Esophagus squamous epithelium (tissue), 5 donors: Measurements from ENCODE around the gene SLC41A3. TPM values are rescaled to one million over a fixed set of nuclear protein-coding genes. Genes with fewer than 3 reads are reported as not detected.
"Not testable (repeated sequence)": the region's sequence is repeated elsewhere in the genome, so short reads cannot be mapped to it uniquely, and the experiment has no call there.

Experiments used
- DNase-seq: peaks from one replicate; lab custom pipeline; 2025; lab: John Stamatoyannopoulos, UW
- H3K27ac ChIP-seq, 4 donors: fragments of 200-600 bp; sonication (generic); one replicate each; pipeline ENCODE4 v1.5.1; 2016 to 2019; ENCODE audit warnings: mild to moderate bottlenecking in 1 of 4
- H3K27me3 ChIP-seq, 4 donors: fragments of 200-600 bp; sonication (generic); 1 replicate in 3 of 4; 2 replicates in 1 of 4; pipeline versions ENCODE4 v1.5.1 to v1.6.0; 2017 to 2021; ENCODE audit warnings: antibody characterized with exemption in 1 of 4
- H3K36me3 ChIP-seq, 3 donors: fragments of 200-600 bp; sonication (generic); one replicate each; pipeline ENCODE4 v1.5.1; 2016 to 2019
- H3K4me1 ChIP-seq, 3 donors: fragments of 200-600 bp; sonication (generic); one replicate each; pipeline ENCODE4 v1.5.1; 2017 to 2019
- H3K4me3 ChIP-seq, 4 donors: fragments of 200-600 bp; sonication (generic); 1 replicate in 3 of 4; 2 replicates in 1 of 4; pipeline ENCODE4 v1.5.1; 2016 to 2019; ENCODE audit warnings: mild to moderate bottlenecking in 2 of 4, moderate library complexity in 1 of 4
- H3K9me3 ChIP-seq, 3 donors: fragments of 200-600 bp; sonication (generic); one replicate each; pipeline ENCODE4 v1.5.1; 2016 to 2019
- CTCF ChIP-seq, 6 experiments: fragments of 450-650 bp in 4 of 6; fragments of 200-600 bp in 2 of 6; sonication (generic) in 2 of 6; IDR thresholded peaks; one replicate each; pipeline ENCODE4 v1.5.1; 2016 to 2019; ENCODE audit warnings: antibody characterized with exemption in 6 of 6, mild to moderate bottlenecking in 4 of 6, moderate library complexity in 4 of 6
- POLR2A ChIP-seq, 4 donors: fragments of 450-650 bp; IDR thresholded peaks; one replicate each; pipeline ENCODE4 v1.6.1; 2017; ENCODE audit warnings: antibody characterized with exemption in 4 of 4, mild to moderate bottlenecking in 4 of 4, moderate library complexity in 3 of 4
- WGBS, 2 donors: methylation state at CpG; one replicate each; pipeline ENCODE4 v1.1.5; 2018; 5-methylcytosine and 5-hydroxymethylcytosine counted together
- intact Hi-C: fragments of 100-400 bp; cut with DNase I; formaldehyde crosslinking; loops from one replicate; pipeline ENCODE4 v1.15.0; 2022
- total RNA-seq, 4 donors: library from RNA; depleted of rRNA; stranded (reverse); fragments of >200 nt; gene quantifications; one replicate each; pipeline ENCODE4 v1.1.0, GENCODE V29; 2016
- donor health status: DM: yes; HTN: yes; CAD: no.

The SLC41A3 gene
- total RNA-seq, 4 donors from 2014 or later: 17.7 to 46.5 (median 20.4) TPM

GRCh38 chr3:125990253-125990970 lies 93.5 kb downstream of the SLC41A3 start:
- 2 to 31% methylated on average over 20 to 45 of the region's 52 CpGs for WGBS, 2 donors

GRCh38 chr3:125984951-125985350 lies 99.0 kb downstream of the SLC41A3 start:
- H3K4me3 ChIP-seq, H3K36me3 ChIP-seq, intact Hi-C loops, DNase-seq, H3K27me3 ChIP-seq, H3K27ac ChIP-seq, H3K9me3 ChIP-seq, H3K4me1 ChIP-seq: not testable (repeated sequence)
- WGBS, 2 donors: 32 to 86% methylated on average over 2 of the region's 2 CpGs

More at GRCh38 chr3:125990253-125990970, 93.5 kb downstream of the SLC41A3 start:
- H3K9me3 ChIP-seq: no peaks in the 10 kb centered on the region
- TF ChIP-seq CTCF (IDR thresholded peaks at IDR 0.05): no peak
- peak in 2 of 4 donors; percentile 58 to 65 for TF ChIP-seq POLR2A (IDR thresholded peaks at IDR 0.05)
- H3K27me3 ChIP-seq: no peaks in the 10 kb centered on the region
- peak; percentile 44 for DNase-seq
- H3K27ac ChIP-seq: peak overlapping the region; percentile 61 to 87 (median 84)
- H3K4me3 ChIP-seq: peak overlapping the region; percentile 37 to 77 (median 64)
- H3K36me3 ChIP-seq: no peaks in the 10 kb centered on the region
- H3K4me1 ChIP-seq: peaks cover 0 to 19% (median 6%) of the 10 kb centered on the region in 3 donors
- intact Hi-C loops: no loop called here

GRCh38 chr3:125977104-125977503 lies 106.8 kb downstream of the SLC41A3 start:
- H3K36me3 ChIP-seq, intact Hi-C loops, H3K4me1 ChIP-seq, H3K9me3 ChIP-seq, H3K27me3 ChIP-seq, H3K27ac ChIP-seq, H3K4me3 ChIP-seq, DNase-seq: not testable (repeated sequence)
- 48% methylated on average over 4 of the region's 7 CpGs; no CpG with 5 or more reads in 1 of the 2 donors for WGBS, 2 donors

- H3K9me3 ChIP-seq, H3K4me3 ChIP-seq, intact Hi-C loops, H3K36me3 ChIP-seq, DNase-seq, H3K27ac ChIP-seq: not testable (repeated sequence)
- WGBS, 2 donors: 69 to 81% methylated on average over 2 to 3 of the region's 3 CpGs
- Histone ChIP-seq H3K4me1 (peaks cover 0 to 11% (median 4%) of the 10 kb centered on the region in 3 donors), H3K27me3 (peaks cover 0 to 14% (median 3%) of the 10 kb centered on the region in 4 donors)
Observed at GRCh38 chr3:125976003-125976390, 107.9 kb downstream of the SLC41A3 start.

GRCh38 chr3:125975245-125976002 lies 108.5 kb downstream of the SLC41A3 start:
- H3K27ac ChIP-seq, DNase-seq, H3K4me3 ChIP-seq, intact Hi-C loops, H3K9me3 ChIP-seq, H3K36me3 ChIP-seq: not testable (repeated sequence)
- WGBS, 2 donors: 53 to 61% methylated on average over 3 to 4 of the region's 9 CpGs
- Histone ChIP-seq H3K27me3 (peaks cover 0 to 20% (median 3%) of the 10 kb centered on the region in 4 donors), H3K4me1 (peaks cover 0 to 11% (median 4%) of the 10 kb centered on the region in 3 donors)

GRCh38 chr3:125971997-125972944 lies 111.7 kb downstream of the SLC41A3 start:
- TF ChIP-seq CTCF (IDR thresholded peaks at IDR 0.05): peak; percentile 61 to 76 (median 69)
- H3K27ac ChIP-seq, DNase-seq, H3K9me3 ChIP-seq, H3K36me3 ChIP-seq, intact Hi-C loops: not testable (repeated sequence)
- H3K4me3 ChIP-seq: peak overlapping the region in 3 of 4 donors; percentile 22 to 55 (median 33)
- 0 to 2% methylated on average over 15 to 18 of the region's 31 CpGs for WGBS, 2 donors
- peaks cover 0 to 30% (median 3%) of the 10 kb centered on the region in 4 donors for H3K27me3 ChIP-seq
- H3K4me1 ChIP-seq: peaks cover 0 to 20% (median 4%) of the 10 kb centered on the region in 3 donors

- DNase-seq, H3K36me3 ChIP-seq, H3K4me3 ChIP-seq, H3K9me3 ChIP-seq, H3K27ac ChIP-seq, intact Hi-C loops: not testable (repeated sequence)
- Histone ChIP-seq H3K4me1 (peaks cover 0 to 28% (median 4%) of the 10 kb centered on the region in 3 donors), H3K27me3 (peaks cover 0 to 40% (median 3%) of the 10 kb centered on the region in 4 donors)
- no CpG with 5 or more reads among the region's 50 CpGs for WGBS, 2 donors
Observed at GRCh38 chr3:125968701-125969592, 115.0 kb downstream of the SLC41A3 start, which contains the start of gene ROPN1B. Gene ROPN1B, plus strand, starts transcription at chr3:125969178. Its CDS starts 2,877 bp downstream, at chr3:125972055.

GRCh38 chr3:125968121-125968520 lies 115.8 kb downstream of the SLC41A3 start:
- not testable (repeated sequence) for H3K36me3 ChIP-seq

More at GRCh38 chr3:125968121-125968520, 115.8 kb downstream of the SLC41A3 start:
- H3K27me3 ChIP-seq: peaks cover 0 to 40% (median 3%) of the 10 kb centered on the region in 4 donors
- H3K4me3 ChIP-seq, DNase-seq, intact Hi-C loops, H3K27ac ChIP-seq, H3K9me3 ChIP-seq: not testable (repeated sequence)
- H3K4me1 ChIP-seq: peaks cover 0 to 28% (median 4%) of the 10 kb centered on the region in 3 donors
- WGBS, 2 donors: 100% methylated on average over 2 of the region's 2 CpGs
